Globus pallidus (tissue), 1 donor: ENCODE results near the gene SLC7A5.
"Not testable (repeated sequence)": the region's sequence is repeated elsewhere in the genome, so short reads cannot be mapped to it uniquely, and the experiment has no call there.

Source experiments
- DNase-seq: peaks from one replicate; pipeline ENCODE4 v3.0.0-alpha.2; 2015; ENCODE audit warnings: low spot score

Gene SLC7A5

GRCh38 chr16:87794485-87795078, 74.7 kb downstream of the SLC7A5 start:
- DNase-seq = no peak

DNA sequence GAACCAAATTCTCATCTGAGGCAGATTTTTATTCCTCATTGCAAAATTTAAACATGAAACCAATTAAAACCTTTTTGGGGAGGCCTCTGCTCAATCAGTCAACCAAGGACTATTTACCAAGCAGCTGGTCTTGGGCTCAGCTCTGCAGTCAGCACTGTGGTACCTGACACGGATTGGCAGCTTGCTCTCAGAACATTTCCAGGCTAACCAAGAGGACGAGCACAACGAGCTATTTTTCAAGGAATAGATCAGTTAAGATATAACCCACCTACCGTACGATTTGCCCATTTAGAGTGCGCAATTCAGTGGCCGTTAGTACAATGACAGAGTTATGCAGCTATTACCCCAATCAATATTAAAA, 77.1 kb downstream of the SLC7A5 start:
- no peak for DNase-seq

GRCh38 chr16:87791295-87792204, 77.8 kb downstream of the SLC7A5 start:
- DNase-seq = peak; percentile 86

DNA sequence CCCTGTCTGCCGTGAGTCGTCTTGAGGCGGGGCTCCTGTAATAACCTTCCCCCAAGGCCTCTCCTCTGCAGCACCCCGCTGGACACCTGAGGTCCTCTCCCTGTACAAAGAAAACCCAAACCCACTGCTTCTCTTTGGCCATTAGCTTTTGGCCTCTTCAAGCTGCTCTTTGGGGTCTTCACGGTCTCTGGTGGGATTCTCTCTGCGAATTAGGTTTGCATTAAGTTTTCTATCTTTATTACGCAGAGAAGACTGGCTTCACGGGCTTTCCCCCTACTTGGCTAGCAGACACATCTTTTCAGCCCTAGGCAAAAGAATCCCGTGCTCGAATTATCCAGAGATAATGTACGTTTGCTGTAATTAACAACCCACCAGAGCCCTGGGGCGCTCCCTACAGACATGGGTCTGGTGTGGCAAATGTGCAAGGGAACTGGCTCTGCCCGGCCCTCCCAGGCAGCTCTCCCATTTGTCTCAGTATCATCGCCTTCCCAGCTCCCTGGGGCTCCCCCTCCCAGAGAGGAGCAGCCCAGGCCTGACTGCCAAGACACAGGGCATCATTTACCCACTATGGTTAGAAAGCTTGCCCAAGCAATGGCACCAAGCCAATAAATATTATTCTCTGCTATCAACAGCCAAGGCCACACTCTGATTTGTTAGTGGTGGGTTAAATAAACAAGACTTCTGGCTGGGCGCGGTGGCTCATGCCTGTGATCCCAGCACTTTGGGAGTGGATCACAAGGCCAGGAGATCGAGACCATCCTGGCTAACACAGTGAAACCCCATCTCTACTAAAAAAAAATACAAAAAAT, 78.8 kb downstream of the SLC7A5 start:
- peak; percentile 37 for DNase-seq

DNA sequence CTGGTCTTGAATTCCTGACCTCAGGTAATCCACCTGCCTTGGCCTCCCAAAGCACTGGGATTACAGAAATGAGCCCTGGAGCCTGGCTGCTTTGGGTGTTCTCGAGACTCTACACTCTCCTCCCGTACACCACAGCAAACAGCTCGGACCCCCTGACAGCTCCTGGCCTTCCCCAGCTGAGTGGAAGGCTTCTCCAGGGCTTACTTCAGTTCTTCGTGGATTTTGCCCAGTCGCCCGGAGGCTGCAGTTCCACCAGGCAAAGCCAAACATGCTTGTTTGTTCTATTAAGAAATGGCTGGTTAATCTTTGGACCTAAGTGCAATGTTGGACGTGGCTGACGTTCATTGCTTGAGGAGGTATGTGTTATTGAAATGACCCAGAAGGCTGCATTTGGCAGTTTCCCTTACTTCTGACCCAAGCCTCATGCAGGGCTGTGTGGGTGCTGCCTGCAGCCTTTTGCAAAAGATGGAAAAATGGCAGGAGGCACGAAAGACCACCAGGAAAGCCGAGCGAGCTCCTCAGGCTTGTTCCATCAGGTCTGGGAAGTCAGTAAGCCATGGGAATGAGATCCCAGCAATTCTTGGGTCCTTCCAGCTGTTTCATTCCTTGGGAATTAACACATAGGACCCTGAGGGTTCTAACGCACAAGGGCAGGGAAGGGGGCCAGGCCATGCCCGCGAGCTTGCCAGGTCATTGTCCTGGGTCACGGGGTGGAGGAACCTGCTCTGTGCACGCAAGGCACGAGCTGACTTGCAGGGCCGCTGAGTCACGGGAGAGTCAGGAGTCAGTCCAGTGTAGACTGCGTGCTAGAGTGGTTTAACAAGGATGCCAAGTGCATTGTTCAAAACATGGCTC, 79.6 kb downstream of the SLC7A5 start:
- DNase-seq = no peak

DNA sequence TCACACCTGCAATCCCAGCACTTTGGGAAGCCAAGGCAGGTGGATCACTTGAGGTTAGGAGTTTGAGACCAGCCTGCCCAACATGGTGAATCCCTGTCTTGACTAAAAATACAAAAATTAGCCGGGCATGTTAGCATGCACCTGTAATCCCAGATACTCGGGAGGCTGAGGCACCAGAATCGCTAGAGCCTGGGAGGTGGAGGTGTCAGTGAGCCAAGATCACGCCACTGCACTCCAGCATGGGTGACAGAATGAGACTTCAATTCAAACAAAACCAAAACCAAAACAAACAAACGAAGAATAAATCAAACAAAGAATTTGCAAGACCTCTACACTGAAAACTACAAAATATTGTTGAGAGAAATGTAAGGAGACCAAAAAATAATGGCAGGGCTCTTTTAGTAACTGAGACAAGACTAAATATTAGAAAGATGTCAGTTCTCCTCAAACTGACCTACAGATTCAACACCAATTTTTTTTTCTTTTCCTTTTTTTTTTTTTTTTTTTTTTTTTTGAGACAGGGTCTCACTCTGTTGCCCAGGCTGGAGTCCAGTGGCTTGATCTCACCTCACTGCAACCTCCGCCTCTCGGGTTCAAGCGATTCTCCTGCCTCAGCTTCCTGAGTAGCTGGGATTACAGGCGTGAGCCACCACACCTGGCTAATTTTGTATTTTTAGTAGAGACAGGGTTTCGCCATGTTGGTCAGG, 80.4 kb downstream of the SLC7A5 start:
- not testable (repeated sequence) for DNase-seq

DNA sequence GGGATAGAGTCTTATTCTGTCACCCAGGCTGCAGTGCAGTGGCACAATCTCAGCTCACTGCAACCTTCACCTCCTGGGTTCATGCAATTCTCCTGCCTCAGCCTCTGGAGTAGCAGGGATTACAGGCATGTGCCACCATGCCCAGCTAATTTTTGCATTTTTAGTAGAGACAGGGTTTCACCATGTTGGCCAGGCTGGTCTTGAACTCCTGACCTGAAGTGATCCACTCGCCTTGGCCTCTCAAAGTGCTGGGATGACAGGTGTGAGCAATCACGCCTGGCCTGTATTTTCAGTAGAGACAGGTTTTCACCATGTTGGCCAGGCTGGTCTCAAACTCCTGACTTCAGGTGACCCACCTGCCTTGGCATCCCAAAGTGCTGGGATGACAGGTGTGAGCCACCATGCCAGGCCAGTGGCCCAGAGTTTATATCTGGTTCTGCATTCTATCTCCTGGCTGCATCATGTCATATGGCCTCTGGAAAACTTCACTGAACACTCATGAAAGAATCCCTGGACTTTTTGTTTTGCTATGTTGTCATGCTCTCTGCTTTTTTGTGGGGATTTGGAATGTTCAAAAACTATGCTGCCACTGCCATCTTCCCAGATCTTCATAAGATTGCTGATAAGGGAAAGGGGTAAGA, 81.7 kb downstream of the SLC7A5 start:
- not testable (repeated sequence) for DNase-seq

DNA sequence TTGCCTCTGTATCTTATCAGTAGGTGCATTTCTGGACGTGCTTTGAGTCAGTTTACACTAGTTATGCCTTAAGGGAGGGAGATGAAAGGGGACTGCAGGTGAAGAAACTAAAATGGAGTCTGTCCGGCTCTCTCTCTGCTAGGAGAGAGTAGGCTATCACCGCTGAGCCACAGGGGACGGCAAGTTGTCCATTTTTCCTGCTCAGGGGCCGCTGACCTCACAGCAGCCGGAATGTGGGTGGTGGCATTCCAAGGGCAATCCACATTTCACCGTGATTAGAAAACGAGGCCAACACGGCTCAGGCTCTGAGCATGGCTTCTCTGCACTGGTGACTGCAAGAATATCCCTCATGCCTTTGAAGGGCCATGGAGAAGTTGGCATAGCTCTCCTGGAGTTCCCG, 84.5 kb downstream of the SLC7A5 start:
- no peak for DNase-seq

- DNase-seq = no peak
Measured at GRCh38 chr16:87782033-87782432, 87.3 kb downstream of the SLC7A5 start.

DNA sequence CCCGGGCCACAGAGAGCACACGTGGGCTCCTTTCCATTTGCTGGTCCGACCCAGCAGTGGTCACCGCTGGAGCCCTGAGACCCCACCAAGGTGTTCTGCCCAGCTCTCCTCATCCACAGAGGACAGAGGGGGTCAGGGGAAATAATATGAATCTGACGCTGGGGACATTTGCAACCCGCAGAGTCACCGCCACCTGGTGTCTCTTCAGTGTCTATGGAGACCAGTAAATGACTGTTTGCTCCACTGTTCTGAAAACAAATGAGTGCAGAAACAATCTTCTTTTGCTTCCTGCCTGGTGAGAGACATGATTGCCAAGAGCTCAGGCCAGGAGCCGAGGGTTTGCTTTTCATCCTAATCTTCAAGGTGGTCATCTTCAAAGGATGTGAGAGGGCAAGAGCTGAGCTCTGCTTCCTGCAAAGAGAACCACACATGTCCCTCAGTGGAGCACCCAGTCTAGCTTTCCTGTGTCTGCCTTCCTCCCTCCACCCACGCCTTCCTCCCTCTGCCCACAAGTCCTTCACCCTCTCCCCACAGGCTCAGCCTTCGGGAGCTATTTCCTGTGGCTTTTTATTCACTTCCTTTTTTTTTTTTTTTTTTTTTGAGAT, 88.8 kb downstream of the SLC7A5 start:
- DNase-seq = peak; percentile 65
